Amniotic epithelial cell (primary cell): Measurements from ENCODE around the gene BCAR1.
A peak's percentile ranks its signal among the peaks of the same experiment; 100 is the strongest.
"Not testable (repeated sequence)": the region's sequence is repeated elsewhere in the genome, so short reads cannot be mapped to it uniquely, and the experiment has no call there.

Source experiments
- DNase-seq: peaks from one replicate; pipeline ENCODE4 v3.0.0-alpha.2; 2010; ENCODE audit warnings: low read depth

BCAR1 gene

DNA sequence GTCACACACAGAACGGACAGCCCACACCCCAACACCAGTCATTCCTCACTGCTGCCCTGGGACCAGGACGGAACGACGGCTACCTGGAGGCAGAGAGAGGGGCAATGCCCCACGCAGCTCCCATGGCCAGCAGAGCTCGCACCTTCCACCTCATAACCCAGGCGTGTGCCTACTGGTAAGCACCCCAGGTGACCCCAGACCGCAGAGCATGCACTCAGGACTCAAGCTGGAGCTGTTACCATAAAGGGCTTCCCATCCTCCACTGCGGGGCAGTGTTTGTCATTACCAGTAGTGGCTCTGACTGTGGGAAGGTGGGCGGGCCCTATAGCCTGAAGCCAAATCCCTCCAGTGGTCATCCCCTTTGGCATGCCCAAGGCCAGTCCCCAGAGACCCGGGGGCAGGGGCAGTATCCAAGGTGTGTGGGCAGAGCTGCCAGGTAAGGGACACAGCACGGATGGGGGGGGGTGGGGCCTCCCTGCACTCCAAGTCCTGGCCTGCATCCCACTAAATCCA lies 4.7 kb upstream of the BCAR1 start:
- no peak for DNase-seq

DNA sequence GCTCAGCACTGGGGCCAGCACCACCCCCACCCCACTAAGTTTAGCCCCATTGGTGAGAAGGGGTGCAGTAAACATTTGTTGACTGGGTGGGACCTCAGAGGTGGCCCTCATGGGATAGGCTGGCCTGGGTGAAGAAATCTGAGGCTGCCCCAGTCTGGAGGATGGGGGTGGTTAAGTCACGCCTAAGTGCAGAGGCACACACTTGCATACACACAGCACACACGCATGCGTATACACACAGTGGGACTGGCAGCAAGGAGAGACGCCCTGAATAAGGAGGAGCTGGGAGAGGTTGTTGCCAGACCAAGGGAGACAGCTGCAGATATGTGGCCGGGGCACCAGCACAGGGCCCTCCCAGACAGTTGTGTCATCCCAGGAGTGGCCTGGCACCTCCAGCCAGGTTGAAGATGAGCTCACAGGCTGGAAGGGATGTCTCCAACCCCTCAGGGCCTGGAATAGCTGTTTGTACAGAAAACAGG lies 3.0 kb upstream of the BCAR1 start:
- DNase-seq, result peak; percentile 88

DNA sequence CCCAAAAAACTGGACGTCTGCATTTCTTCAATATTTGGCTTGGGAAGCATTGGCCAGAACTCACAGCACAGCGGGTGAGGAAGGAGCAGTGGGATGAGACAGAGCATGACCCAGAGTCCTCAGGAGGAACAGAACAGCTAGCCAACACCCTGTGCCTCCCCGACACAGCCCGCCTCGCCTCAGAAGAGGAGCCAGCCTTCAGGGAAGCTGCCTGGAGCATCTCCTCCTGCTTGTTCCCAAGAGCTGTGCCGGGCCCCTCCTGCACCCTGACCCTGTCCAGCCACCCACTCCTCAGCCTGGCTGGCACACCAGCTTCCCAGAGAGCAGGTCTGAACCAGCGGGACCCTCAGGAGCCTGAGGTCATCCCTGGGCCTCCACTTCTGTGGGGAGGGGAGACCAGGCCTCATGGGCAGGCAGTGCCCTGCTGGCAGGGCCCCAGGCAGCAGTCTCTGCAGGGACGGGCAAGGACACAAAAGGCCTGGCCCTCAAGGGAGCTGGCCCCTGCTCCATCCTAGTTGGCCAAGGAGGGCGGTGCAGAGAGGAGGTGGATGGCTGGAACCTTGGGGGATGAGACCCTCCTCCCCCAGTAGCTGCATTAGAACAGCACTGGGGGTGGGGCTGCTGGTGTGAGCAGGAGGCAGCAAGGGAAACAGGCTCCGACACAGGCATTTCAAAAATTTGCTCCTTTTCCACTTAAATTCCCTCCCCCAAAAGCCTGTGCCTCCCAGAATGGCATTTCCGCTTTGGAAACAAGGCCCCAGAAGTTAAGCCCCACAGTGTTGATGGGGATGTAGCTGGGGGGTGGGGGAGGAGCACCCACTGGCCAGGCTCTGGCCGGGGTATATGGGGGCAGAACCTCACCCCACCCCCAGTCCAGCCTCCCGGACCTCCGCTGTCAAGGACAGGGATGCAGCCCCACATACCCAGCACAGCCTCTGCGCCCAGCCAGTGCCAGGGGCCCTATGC lies 1.8 kb upstream of the BCAR1 start:
- DNase-seq, result peak; percentile 92

DNA sequence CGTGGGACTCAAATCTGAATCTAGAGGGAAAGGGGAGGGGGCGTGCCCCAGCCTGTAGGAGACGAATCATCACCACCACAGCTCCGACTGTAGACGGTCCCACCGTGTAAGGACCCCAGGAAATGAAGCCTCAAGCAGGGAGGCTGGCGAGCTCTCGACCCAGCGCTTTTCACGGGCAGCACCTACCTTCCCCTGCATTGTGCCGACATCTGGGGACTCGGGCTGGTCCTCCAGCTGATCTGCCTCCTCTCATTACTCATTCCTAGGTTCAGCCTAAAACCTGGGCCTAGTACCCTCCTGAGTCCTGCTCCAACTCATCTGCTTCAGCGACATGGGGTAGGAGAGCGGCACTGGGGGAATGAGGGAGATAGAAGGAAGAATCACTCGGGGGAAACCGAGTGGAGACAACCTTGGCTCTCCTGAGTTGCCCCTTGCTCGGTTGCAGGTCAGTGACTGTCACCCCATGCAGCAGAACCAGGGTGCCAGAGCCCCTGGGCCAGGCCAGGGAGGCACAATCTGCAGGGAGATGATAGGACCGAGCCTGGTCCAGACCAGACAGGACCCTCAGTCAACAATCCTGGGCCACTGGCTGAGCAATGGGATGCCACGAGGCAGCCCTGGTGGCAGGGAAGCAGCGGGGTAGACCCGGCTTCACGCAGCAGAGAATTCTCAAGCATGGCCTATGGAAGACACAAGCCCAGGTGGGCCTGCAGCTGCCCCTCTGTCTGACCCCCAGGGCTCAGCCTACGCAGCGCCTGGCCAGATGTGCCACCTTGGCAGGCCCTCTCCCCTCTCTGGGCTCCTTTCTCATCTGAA lies 833 bp upstream of the BCAR1 start:
- no peak for DNase-seq

DNA sequence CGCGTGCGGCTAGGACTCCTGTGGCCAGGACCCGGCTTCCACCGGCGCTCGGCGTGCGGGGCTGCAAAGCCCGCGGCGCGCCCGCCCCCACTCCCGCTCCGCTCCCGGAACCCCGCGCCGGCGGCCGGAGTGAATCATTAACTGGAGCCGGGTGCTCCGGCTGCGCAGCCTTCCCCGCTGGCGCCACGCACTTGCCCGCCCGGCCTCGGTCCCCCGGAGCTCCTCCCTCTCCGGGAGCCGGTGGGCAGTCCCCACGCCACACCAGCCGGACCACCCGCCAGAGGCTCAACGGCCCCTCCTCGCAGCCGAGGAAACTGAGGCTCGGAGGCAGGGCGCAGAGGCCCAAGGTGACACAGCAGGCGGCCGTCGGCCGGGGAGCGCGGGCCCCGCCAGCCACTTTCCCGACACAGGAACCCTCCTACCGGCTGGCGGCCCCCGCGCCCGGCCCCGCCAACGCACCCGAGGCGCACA lies 580 bp downstream of the BCAR1 start:
- no peak for DNase-seq

DNA sequence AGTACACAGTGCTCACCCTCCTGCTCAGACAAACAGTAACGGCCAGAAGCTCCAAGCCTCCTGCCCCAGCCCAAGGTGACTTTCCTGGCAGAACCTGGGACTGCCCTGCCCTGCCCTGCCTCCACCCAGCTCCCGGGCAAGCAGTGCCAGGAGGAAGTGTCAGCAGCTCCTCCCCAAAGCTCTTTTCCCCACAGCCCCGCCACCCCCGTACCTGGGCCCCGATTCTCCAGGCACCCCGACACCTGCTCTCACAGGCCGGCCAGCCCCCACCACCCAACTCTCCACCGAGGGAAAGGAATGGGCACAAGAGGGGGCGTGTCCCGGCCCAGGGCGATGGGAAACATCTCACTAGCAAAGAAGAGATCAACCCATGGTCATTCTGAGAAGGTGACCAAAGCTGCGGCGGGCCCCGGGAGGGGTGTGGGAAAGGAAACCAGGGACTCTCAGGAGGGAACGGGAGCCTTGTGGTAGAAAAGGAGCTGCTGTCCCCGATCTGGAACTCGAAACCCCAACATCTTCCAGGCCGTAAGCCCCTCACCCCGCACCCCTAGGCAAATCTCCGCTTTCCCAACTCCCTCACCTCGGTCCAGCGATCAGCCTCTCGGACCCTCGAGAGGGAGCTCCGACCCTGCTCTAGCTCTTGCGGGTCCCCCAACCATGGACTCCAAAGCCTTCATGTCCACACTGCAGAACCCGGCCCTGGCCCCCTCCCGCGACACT lies 1.2 kb downstream of the BCAR1 start:
- DNase-seq, result no peak

DNA sequence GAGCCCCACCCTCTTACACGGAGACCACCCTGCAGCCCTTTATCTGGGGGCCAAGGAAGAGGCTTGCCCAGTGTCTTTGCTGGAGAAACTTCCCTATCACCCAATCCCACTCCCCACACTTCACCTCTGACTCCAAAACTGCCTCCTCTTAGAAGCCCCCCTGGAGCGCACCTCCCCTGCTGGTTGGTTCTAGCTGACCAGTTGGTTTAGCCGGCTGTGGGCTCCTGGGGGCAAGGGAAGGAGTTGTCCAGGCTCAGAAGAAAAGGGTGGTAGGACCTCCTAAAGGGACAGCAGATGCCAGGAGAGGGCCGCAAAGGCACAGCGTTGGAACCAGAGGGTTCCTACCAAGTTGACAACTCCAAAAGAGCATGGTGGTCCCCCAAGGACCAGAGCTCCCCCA lies 2.0 kb downstream of the BCAR1 start:
- no peak for DNase-seq

DNA sequence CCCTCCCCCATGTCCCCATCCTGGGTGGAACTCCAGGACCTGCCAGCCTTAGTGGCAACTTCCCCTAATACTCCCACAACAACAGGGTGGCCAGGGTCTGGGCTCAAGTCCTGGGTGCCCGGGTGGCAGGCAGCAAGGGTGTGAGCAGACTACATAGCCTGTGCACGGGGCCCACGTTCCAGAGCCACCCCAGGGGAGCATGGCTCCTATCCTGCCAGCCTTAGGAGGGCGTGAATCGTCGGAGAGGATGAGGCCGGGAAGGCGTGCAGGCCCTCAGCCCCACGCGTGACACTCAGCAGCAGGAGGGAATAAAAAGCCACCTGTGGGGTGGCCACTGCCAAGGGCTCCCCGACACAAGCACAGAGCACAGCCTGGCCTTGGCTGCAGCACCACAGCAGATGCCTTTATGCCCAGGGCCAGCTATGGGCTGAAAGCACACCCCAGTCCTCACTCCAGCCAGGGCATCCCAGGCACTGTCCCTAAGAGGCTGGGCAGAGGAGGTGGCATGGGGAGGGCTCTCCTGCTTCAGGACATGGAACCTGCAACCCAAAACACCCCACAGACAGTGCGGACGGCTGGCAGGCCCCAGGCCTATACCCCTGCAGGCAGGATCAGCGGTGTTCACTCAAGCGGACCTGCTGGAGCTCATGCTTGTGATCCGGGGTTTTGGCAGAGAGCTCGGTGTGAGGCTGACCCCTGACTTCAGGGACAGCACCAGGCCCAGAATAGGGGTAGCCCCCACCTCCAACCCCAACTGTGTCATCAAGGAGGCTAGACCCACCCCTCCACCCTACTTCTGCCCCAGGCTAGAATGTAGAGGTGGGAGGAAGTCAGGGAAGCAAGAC lies 2.7 kb downstream of the BCAR1 start:
- DNase-seq, result no peak

DNA sequence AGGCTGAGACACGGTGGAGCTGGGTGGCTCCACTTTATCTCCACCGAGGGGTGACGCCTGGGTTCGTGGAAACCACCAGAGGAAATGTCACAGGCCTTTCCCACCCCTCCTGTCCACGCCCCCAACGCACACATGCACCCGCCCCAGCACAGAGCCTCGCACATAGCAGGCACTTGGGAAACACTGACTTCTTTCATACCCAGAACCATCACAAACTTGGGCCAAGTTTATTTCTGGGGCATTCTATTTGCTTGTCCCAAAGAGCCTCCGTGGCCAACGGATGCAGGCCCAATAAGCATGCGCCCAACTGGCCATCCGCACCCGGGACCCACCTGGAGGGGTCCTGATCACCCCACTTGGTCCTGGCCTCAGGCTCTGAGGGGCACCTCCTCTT lies 3.3 kb downstream of the BCAR1 start:
- no peak for DNase-seq

DNA sequence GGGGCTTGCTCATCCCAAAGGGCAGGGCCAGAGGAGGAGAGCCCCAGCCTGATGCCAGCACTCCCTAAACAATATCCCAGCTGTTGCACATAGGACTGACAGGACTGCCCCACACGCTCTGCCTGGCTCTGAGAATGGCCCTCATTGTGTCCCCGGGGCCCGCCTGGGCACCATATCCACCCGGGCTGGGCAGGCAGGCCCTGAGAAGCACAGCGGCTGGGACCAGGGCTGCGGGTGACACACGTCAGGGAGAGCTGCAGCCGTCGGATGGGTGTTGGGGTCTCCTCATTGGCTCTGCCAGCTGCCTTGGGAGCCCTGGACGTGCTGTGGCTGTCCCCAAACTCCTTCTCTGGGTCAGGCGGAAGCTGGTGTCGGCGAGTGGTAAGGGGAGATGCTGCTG lies 4.2 kb downstream of the BCAR1 start:
- no peak for DNase-seq

DNA sequence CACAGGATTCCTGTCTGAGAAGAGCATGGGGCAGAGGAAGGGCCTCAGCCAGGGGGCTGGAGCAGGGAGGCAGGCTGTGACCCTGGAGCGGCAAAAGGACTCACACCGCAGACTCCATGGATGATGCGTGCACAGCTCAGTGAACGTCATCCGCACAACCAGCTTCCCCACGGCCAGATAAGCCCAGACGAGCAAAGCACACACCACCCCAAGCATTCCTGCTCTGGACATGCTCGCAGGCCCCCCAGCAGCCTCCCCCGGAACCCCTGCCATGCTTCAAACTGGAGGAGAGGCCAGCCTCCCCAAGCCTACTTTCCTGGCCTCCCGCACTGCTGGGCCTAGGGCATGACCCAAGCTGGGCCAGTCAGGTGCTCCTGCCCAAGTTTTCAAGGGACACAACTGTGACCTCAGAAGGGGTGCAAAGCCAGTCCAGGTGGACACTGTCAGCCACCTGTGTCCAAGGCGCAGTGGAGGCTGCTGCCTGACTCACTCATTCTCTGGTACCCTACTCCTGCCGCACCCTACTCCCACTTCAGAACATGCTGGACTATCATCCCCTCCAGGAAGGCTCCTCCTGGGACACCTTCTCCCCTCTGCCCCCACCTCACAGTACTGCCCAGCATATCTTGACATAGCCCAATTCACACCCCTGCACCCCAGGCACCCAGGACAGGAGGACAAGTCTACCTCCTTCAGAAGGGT lies 4.8 kb downstream of the BCAR1 start:
- peak; percentile 90 for DNase-seq

DNA sequence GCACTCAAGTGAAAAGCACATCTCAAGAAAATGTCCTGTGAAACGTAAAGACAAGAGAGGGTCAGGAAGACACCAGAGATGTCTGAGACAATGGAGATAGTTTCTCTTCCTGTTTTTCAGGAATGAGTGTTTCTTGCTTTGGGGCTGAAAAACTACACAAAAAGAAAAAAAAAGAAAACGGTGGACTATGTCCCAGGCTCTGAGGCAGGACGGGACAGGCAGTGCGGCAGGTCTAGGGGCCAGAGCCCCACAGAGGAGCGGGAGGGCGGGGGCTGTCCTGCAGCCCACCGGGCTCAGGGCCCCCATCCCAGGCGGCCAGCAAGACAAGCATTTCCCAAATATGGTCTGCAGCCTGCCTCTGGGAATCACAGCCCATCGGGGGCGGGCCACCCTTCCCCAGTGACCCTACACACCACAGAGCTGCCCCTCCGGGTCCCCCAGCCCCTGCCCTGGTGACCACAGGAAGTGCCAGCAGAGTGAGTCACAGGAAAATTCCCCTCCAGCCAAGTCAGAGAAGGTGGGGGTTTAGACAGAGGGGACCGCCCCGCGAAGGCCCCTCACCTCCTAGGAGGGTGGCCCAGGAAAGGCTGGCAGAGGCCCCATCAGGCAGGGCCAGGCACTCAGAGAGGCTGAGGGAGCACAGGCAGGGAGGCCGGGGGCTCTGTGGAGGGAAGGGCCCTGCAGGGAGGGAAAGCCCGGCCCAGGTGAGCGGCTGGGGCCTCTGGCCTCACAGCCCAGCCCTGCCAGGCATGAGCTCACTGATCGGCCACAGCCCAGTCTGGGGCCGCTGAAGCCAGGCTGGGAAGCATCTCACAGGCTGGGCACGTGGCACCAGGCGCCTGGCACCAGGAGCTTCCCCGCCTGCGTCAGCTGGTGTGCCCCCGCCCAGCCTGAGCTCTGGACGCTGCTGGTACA lies 6.3 kb downstream of the BCAR1 start:
- peak; percentile 96 for DNase-seq

DNA sequence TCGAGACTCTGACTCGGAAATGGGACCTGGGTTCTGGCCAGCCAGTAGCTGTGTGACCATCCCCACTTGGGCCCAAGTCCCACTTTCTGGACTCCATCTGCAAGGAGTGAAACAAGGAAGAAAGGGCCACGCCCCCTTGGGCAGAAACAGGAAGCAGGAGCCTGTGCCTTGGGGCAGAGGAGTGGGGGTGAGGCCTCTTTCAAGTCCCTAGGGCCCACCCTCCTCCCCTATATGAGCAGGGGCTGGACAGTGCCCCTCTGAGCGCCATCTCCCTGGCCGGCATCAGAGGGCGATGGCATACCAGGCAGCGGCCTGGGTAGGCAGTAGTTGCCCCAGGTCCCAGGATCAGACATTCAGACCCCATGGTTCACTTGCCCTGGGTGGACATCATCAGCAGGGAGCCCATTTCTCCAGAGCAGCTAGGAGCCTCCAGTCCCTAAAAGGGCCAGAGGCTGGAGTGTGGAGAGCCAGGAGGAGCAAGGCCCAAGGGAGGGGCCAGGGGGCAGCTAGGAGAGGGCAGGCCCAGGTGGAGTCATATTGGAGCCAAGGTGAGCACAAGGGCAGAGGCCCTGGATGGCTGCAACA lies 7.1 kb downstream of the BCAR1 start:
- DNase-seq, result no peak

DNA sequence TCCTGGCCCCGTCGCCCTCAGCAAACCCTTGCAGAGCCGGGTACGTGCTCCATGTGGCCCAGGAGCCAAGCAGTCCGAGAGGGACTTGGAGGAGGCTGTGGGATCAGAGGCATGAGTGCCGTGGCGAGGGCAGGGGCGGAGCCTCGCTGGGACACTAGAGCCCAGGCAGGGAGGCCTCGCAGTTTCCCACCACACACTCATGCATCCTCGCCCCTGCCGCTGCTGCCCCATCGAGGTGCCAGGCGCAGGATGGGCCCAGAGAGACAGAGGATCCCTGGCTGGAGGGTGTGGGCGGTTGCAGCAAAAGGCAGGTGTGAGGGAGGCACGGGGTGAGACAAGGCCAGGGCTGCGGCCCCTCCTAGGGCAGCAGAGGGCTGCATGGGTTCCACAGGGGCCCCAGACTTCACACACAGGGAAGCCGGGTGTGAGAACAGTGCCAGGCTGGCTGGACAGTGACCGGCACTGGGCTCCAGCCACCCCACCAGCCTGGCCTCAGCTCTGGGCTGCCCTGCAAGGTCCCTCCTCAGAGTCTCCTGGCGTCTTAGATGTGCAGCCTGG lies 7.7 kb downstream of the BCAR1 start:
- DNase-seq, result no peak

DNA sequence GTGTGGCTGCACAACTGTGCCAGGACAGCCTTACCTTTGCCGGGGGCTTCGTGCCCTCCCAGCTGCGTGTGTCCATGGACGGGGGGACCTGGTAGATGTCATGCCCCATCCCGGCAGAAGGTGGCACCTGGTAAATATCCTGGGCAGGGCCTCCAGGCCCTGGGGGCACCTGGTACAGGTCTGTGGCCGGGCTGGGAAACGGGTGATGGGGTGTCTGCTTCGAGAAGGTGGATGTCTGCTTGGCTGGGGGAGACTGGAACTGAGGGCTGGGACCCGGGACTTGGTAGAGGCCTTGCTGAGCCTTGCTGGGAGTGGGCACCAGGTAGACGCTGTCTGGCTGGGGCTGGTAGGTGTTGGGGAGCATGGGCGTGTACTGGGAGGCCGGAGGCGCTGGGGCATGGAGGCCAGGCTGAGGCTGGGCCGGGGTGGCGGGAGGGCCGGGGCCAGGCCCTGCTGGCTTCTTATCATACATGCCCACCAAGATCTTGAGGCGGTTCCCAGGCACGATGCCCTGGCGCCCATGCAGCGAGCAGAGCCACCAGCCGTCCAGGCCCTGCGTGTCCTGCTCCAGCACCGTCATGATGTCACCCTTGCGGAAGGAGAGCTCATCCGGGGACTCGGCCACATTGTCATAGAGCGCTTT lies 8.9 kb downstream of the BCAR1 start:
- DNase-seq, result not testable (repeated sequence)

DNA sequence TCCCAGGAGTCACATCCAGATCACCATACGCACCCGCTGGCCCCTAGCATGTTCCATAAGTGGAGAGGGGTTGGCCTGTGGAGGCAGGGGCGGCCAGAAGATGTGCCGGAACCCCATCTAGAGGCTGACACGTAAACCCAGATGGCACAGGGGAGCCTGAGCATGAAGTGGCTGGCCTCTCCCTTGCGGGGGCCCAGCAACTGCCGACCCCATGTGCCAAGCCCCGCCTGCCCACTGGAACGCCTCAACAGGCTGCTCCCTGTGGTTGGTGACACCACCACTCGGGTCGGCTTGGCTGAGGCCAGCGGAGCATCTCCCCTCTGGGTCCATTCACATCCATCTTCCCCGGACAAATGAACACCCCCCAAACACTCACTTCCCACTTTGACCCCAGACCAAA lies 9.5 kb downstream of the BCAR1 start:
- DNase-seq, result no peak

DNA sequence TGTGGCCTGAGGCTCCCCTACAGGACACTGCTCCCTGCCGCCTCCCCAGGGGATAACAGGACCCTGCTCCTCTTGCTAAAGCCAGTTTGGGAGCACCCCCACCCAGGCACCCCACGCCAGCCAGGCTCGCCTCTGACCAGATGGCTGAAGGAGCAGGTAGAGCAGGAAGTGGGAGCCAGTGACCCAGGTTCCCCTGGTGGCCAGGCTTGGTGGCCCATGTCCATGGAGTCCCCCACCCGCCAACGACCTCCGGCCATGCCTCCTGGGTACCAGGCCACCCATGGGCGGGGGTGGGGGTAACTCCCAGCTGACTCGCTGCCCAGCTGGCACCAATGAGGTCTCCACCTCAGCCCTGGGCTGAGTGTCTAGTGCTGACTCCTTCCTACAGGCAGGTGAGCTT lies 10.0 kb downstream of the BCAR1 start:
- DNase-seq, result no peak

DNA sequence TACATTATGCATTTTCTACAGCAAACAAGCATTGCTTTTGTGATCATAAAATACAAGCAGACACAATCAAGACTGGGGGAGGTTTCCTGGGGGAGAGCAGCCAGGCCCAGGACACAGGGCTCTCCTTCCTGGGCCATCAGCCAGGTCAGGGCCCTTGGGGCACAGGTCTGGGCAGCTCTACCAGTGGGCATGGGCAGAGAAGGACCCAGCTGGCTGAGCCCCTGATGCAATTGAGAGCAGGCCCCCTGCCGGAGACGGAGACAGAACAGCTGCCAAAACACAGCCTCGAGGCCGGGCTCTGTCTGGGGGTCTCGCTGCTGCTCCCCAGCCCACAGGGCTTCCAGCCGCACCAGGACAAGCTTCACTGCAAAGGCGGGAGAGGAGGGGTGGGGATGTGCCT lies 10.8 kb downstream of the BCAR1 start:
- DNase-seq, result not testable (repeated sequence)
